ENCODE data around the gene ZNF407. TPM values are rescaled to one million over a fixed set of nuclear protein-coding genes. Genes with fewer than 3 reads are reported as not detected.

The ZNF407 gene
- total RNA-seq, 2 experiments from 2014 or later = 23.2 to 24.7 TPM

- H3K36me3 Mint-ChIP-seq (ENCODE audit: low read depth) = peaks cover 14% of the 10 kb centered on the region
- ChIA-PET POLR2A (no interaction called here), CTCF (no interaction called here)
- no peaks in the 10 kb centered on the region for H3K27me3 ChIP-seq (ENCODE audit: control insufficient read depth in 1 of 2, insufficient read depth in 2 of 2, low read length in 2 of 2)
- H3K27me3 Mint-ChIP-seq = no peaks in the 10 kb centered on the region
- H3K4me1 ChIP-seq (ENCODE audit: insufficient read depth, low read length) = no peaks in the 10 kb centered on the region
- ATAC-seq (ENCODE audit: poor library complexity) = no peak
- no peaks in the 10 kb centered on the region for H3K4me1 Mint-ChIP-seq (ENCODE audit: low read depth)
- H3K27ac Mint-ChIP-seq = no peak overlapping the region
- TF ChIP-seq CTCF (IDR thresholded peaks at IDR 0.05) = no peak
- intact Hi-C loops (cut with DNase I, micrococcal nuclease) = no loop called here
- H3K36me3 ChIP-seq (ENCODE audit: insufficient read depth, low read length) = no peaks in the 10 kb centered on the region
- no peaks in the 10 kb centered on the region for H3K9me3 Mint-ChIP-seq
- no peak for DNase-seq
- no peak overlapping the region for H3K4me3 Mint-ChIP-seq
- H3K9me3 ChIP-seq (ENCODE audit: control insufficient read depth in 1 of 2, insufficient read depth in 1 of 2, low read length in 2 of 2) = no peaks in the 10 kb centered on the region
- no peak overlapping the region for H3K4me3 ChIP-seq (ENCODE audit: low read length)
- H3K27ac ChIP-seq (ENCODE audit: low read depth in 1 of 2, low read length in 2 of 2) = no peak overlapping the region
These were observed 454.8 kb downstream of the ZNF407 start for GRCh38 chr18:75052475-75052874.

GRCh38 chr18:75053028-75053629 is 455.5 kb downstream of the ZNF407 start:
- Mint-ChIP-seq H3K36me3 (ENCODE audit: low read depth) (peaks cover 9% of the 10 kb centered on the region), H3K27ac (no peak overlapping the region), H3K4me3 (no peak overlapping the region), H3K27me3 (no peaks in the 10 kb centered on the region), H3K9me3 (no peaks in the 10 kb centered on the region), H3K4me1 (ENCODE audit: low read depth) (no peaks in the 10 kb centered on the region)
- no peak overlapping the region for H3K27ac ChIP-seq (ENCODE audit: low read depth in 1 of 2, low read length in 2 of 2)
- H3K4me1 ChIP-seq (ENCODE audit: insufficient read depth, low read length) = no peaks in the 10 kb centered on the region
- no peak overlapping the region for H3K4me3 ChIP-seq (ENCODE audit: low read length)
- no peak for DNase-seq
- H3K27me3 ChIP-seq (ENCODE audit: control insufficient read depth in 1 of 2, insufficient read depth in 2 of 2, low read length in 2 of 2) = no peaks in the 10 kb centered on the region
- TF ChIP-seq CTCF (IDR thresholded peaks at IDR 0.05) = no peak
- no peaks in the 10 kb centered on the region for H3K9me3 ChIP-seq (ENCODE audit: control insufficient read depth in 1 of 2, insufficient read depth in 1 of 2, low read length in 2 of 2)
- H3K36me3 ChIP-seq (ENCODE audit: insufficient read depth, low read length) = no peaks in the 10 kb centered on the region
- ChIA-PET POLR2A (no interaction called here), CTCF (no interaction called here)
- ATAC-seq (ENCODE audit: poor library complexity) = no peak
- intact Hi-C loops (cut with DNase I, micrococcal nuclease) = no loop called here

GRCh38 chr18:75054046-75054445 is 456.4 kb downstream of the ZNF407 start:
- POLR2A ChIA-PET = no interaction called here

More at GRCh38 chr18:75054046-75054445, 456.4 kb downstream of the ZNF407 start:
- Histone ChIP-seq H3K9me3 (ENCODE audit: control insufficient read depth in 1 of 2, insufficient read depth in 1 of 2, low read length in 2 of 2) (no peaks in the 10 kb centered on the region), H3K4me1 (ENCODE audit: insufficient read depth, low read length) (no peaks in the 10 kb centered on the region), H3K4me3 (ENCODE audit: low read length) (no peak overlapping the region), H3K27ac (ENCODE audit: low read depth in 1 of 2, low read length in 2 of 2) (no peak overlapping the region), H3K27me3 (ENCODE audit: control insufficient read depth in 1 of 2, insufficient read depth in 2 of 2, low read length in 2 of 2) (no peaks in the 10 kb centered on the region), H3K36me3 (ENCODE audit: insufficient read depth, low read length) (no peaks in the 10 kb centered on the region)
- ATAC-seq (ENCODE audit: poor library complexity) (no peak), DNase-seq (no peak)
- intact Hi-C loops (cut with DNase I, micrococcal nuclease) = no loop called here
- Mint-ChIP-seq H3K4me1 (ENCODE audit: low read depth) (no peaks in the 10 kb centered on the region), H3K27ac (no peak overlapping the region), H3K4me3 (no peak overlapping the region), H3K36me3 (ENCODE audit: low read depth) (peaks cover 5% of the 10 kb centered on the region), H3K9me3 (no peaks in the 10 kb centered on the region), H3K27me3 (no peaks in the 10 kb centered on the region)
- CTCF ChIA-PET = no interaction called here
- no peak for TF ChIP-seq CTCF (IDR thresholded peaks at IDR 0.05)
